CD4-positive, alpha-beta T cell treated with Interleukin-12 subunit alpha and Interleukin-12 subunit beta, for 1 hour (primary cell): ENCODE measurements around the gene MAP4K2.

Experiments used
- DNase-seq: peaks from one replicate; pipeline ENCODE4 v3.0.0-alpha.2; 2020

The MAP4K2 gene

DNA sequence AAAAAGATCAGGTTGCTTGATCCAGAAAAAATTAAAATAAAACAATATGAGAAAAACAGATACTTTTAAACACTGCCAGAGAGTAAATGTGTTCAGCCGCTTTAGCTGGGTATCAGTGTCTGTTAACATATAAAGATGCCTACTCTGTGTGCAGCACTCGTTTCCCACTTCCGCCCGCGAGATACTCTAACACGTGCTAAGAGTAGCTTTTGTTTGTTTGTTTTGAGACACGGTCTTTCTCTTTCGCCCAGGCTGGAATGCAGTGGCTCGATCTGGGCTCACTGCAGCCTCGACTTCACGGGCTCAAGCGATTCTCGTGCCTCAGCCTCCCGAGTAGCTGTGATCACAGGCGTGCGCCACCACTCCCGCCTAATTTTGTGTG, 7.9 kb upstream of the MAP4K2 start:
- peak; percentile 58 for DNase-seq

DNA sequence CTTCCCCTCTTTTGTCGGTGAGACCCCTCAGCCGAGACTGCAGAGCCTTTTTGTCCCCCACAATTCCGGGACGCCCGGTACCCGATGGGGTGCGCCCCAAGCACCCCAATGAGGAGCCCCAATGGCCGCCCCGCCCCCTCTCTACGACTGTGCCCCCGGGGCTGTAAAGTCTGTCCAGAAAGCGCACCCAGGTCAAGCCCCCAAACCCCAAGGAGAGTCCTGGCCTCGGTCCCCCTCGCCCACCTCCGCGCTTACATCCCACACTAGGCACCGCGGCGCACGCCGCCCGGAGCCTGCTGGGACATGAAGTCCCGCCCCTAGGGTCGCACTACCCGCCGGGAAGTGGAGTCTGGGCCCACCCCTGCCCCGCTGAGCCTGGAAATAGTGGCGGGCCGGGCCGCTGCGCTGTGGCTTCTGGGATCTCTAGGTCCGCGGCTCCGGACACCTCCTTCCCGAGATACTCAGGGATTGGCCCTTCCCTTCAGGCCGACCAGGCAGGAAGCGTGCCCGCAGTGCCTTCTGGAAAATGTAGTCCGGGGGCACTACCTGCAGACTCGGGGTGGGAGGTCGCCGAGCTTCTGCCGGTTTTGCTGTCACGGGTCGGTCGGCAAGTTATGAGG, 7.4 kb upstream of the MAP4K2 start, which contains the start of gene MEN1:
Gene MEN1, minus strand, starts transcription at position 281 of the 620 bp plus-strand sequence. CDS start 442 bp downstream, outside the sequence.
- DNase-seq = peak; percentile 79

DNA sequence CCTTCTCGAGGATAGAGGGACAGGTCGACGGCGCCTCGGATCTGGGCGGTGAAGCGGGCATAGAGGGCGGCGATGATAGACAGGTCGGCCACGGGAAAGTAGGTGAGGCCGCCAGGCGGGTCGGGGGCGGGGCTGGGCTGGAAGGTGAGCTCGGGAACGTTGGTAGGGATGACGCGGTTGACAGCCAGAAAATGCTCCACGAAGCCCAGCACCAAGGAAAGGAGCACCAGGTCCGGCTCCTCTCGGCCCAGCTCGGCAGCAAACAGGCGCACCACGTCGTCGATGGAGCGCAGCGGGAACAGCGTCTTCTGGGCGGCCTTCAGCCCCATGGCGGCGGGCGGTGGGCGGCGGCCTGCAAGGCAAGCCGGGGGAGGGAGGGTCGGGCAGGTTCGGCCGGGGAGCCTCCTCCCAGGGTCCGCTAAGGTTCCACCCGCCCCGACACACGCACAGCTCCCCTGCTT, 6.8 kb upstream of the MAP4K2 start:
- DNase-seq = peak; percentile 20

DNA sequence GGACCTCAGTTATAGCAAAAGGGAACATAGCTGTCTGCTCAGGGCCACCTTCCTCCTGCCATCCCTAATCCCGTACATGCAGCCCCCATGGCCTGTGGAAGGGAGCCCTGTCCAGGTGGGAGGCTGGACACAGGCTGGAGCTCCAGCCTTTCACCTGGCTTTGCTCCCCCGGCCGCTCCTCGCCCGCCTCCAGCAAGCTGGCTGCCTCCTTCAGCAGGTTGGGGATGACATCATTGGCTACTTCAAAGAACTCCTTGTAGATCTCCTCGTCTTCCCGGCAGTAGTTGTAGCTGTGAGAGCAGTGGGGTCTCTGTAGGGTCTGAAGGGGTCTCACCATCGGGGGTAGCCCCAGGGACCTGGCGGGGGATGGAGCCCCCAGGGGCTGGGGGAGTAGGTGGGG, 2.5 kb upstream of the MAP4K2 start:
- no peak for DNase-seq

DNA sequence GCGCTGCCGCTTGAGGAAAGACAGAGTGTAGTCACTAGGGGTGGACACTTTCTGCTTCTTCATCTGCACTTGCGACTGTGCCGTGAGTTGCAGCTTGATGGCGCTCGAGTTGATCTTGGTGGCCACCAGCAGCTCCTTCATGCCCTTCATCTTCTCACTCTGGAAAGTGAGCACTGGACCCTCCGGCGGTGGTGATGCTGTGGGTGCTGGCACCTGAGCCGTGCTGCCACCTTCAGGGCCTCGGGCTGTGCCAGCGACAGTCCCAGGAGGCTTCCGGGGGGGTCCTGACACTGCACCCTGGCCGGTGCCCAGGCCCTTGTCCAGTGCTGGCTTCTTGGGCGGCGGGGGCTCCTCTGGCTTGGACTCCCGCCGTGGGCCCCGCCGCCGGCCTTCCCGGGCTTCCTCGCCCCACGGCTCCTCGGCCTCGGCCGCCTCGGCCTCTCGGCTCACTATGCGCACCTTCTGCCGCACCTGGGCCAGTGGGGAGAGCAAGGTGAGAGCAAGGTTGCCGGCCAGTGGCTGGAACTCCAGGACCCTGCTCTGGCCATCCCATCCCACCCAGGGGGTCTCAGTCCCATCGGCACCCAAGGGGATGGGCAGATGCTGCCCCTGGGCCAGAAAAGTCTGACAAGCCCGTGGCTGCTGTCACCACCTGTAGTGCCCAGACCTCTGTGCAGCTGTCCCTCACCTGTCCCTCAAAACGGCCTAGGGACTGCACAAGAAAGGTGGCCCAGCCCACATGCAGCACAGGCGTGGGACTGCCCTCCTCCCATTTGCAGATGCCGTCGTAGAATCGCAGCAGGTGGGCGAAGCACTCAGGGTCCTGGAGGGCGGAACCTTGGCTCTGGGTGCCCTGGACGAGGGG, 1.6 kb upstream of the MAP4K2 start:
- DNase-seq = no peak

DNA sequence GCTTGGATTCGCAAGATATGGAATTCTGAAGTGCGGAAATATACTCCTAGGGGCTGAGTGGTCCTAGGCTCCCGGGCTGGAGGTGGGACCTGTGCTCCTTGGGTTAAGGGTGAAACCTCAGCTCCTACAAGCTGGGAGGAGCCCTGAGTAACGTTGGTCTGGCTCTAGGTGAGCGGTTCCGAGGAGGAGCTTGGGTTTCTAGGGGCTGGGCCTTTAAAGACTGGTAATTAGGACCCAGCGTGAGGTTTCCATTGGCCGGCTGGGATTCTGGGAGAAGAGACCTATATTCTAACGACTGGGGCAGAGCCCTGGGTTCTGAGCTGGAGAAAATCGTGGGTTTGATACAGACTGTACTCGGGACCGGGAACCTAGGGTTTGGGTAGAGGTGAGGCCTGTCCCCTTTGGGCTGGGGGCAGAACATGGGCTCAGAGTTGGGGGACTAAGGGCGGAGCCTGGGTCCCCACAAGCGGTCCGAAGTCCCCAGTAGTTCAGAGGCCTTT, 882 bp upstream of the MAP4K2 start:
- DNase-seq = peak; percentile 21

DNA sequence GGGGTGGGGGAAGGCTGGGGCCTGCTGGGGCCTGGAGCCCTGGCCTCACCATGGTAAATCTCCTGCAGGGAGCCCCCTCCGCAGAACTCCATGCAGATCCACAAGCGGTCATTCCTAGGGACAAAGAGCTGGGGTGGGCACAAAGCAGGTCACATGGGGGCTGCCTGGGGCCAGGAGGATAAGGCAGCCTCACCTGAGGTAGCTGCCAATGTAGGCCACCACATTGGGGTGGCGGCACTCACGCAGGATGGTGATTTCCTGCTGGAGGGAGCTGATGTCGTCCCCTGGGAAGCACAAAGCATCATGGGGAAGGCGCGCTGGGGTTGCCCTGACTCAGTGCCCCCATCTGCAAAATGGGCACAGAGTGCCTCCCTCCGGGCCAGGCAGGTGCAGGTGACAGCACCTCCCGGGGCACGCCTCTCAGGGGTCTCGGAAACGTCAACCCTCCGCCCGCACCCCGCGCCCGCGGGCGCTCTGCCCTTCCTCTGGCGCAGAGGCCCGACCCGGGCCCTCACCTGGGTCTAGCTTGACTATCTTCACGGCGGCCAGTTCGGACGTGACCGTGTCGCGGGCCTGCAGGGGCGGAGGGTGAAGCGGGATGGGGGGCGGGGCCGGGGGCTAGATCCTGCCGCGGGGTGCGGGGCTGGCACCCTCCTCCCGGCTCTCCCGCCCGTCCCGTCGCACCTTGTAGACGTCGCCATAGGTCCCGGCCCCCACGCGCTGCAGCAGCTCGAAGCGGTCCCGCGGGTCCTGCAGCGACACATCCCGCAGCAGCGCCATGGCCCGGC, 450 bp downstream of the MAP4K2 start:
- DNase-seq = peak; percentile 49

DNA sequence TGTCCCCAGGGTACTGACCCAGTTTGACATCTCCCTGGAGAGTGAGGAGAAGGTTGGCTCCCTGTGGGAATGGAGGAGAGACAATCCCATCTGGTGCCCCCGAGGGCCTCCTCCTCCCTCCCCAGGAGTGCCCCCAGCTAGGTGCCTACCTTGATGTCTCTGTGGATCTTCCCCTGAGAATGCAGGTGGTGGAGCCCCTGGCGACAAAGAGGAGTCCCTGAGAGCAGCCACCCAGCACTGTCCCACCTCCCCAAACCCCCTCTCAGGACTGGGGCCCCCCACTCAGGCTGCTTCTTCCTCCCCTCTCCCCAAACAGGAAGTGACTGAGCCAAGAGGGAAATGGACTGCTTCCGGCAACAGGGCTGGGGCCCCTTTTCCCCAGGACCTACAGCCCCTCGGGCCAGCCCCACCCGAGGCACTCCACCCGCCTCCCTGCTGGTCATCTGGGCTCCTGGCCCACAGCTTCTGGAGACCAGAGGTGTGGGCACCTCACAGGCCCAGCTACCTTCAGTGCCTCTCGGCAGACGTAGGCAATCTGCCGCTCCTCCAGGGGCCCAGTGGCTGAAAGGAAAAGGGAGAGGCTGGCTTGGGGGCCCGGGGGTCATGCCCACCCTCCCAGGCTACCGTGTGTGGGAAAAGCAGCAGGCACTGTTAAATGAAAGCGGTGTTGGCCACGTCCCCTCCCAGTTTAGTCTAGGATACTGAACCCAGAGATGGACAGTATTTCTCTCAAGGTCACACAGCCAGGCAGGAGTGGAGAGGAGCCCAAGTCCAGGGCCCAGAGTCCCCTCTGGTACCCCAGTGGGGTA, 1.2 kb downstream of the MAP4K2 start:
- no peak for DNase-seq

DNA sequence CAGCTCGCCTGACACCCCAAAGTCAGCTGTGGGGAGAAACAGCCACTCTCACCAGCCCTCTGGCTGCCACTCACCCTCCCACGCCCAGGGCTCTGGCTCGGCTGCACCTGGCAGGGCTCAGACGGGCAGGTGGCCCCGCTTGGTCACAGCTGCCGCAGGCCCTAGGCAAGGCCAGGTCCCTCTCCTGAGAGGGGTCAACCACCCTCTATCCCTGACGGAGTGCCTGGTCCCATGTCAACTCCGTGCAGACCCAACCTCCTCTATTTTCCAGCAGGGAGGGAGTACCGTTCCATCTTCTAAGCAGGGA, 1.9 kb downstream of the MAP4K2 start:
- DNase-seq = no peak

DNA sequence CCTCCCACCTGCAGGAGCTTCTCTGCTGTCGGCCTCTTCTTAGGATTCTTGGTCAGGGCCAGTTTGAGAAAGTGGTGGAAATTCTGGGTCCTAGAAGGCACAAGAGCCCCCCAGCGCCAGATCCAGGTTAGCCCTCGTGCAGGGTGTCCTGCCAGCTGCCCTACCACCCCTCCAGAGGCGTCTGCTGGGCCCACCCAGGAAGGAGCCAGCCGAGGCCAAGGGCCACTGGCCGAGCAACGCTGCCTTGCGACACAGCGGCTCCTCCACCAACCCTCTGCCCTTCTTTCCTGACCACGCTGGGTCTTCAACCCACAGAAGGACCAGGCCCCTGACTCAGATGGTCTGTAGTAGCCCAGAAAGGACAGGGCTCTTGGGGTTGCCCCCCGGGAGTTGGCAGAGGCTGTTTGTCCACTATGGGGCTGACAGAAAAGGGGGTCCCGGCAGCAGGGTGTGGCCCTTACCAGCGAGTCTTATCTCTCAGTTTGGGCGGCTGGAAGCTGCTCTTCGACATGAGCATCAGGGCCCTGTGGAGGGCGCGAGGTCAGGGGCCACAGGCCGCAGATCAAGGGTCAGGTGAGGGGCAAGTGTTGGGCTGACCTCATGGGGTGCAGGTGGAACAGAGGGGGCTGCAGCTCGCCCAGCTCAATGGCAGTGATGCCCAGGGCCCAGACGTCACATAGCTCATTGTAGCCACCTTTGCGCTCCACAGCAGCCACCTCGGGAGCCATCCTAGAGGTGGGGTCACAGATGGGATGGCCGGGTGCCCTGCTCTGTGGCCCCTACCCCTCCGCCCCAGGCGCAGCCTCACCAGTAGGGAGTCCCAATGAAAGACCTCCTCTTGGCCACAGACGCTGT, 2.5 kb downstream of the MAP4K2 start:
- no peak for DNase-seq

DNA sequence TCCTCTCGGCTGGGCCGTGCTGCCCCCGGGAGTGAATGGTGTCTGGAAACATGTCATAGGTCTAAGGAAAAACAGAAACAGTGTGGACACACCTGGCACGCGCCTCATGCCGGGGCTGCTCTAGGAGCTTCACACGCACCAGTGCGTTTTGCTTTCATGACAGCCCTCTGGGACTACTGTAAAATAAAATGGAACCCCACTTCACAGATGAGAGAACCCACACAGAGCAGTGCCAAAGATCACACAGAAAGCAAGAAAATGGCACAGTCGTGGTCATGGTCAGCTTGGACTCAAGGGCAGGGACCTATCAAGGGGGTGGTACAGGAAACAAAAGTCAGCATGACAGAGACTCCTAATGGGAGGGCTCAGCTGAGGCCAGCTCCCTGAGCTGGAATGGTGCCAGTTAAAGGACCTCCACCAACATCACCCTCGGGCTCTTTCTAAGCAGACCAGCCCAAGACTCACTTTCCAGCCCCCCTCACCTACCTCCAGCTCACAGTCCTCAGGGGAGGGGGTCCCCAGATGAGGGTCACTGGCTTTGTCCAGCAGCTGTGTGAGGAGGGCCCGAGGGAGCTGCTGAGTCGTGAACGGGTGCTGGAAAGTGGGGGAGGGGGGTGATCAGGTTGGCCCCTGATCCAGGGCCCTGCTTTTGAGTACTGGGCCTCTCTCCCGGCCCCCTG, 3.3 kb downstream of the MAP4K2 start:
- DNase-seq = no peak

DNA sequence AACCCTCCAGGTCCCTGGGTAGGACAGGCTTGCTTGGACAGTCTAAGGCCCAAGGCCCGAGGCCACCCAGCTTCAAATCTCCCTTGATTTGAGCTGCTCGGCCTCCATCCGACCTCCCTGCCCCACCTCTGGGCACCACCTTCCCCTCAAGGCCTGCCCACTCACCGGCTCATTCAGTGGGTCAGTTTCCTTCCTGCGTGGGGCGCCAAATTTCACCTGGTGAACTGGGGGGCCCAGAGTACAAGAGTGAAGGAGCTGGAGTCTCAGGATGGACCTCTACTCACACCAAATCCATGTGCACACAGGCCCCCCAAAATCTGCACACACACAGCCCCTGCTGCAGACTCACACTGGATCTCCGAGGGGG, 3.8 kb downstream of the MAP4K2 start:
- no peak for DNase-seq

DNA sequence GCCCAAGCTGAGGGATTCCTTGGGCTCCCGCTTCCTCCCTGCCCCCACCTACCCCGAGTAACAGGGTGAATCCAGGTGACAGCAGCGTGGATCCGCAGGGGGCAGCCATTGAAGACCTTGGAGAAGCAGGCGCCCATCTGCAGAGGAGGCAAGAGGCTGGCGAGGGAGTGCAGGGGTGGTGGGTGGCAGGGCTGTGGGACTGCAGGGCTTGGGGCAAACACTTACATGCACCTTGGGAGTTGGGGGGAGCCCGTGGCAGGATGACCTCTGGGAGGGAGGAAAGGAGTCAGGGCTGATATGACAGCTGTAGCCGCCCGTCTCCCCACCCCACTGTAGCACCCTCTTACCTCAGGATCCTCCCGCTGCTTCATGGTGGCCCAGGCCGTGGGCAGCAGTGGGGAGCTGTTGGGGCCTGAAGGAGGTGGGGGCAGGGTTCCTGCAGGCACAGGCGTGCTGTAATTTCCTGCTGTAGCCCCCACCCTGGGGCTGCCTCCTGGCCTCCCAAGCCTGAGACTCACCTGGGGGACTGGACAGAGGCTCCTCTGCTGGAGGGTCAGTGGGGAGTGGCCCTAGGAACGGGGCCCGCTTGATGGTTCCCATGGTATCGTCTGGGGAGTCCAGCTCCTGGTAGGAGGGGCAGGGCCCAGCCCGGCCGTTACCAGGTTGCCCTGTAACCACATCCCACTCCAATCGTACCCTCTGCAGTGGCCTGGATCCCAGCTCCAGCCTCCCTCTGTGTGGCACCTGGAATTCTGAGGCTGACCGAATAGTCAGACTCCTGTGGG, 6.1 kb downstream of the MAP4K2 start:
- no peak for DNase-seq

DNA sequence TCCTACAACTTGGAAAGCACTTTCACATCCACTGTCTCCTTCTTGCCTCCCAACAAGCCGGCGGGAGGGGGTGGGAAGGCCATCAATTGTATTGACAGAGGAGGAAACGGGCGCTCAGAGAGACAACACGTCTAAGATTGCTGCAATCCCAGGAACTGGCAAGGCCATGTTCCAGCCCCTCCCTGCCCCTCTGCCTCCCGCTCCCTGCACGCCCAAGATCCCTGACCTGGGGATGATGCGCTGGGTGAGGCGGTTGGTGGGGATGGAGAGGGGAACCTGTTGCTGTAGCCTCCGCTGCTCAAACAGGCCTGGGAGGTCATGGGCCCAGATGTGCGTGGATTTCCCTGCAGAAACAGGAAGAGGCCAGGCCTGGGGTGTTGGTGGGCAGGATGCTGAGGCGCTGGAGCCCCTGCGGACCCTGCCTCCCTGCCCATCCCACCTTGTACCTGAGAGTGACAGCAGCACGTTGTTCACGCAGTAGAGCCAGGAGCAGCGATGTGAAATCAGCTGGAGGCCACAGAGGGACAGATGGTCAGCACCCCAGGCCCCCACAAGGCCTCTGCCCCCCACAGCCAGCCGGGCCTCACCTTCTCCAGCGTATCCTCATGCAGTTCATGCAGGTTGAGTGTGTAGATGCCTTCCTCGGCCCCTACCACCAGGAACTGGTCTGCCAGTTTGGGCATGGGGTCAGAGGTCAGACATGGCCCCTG, 6.8 kb downstream of the MAP4K2 start:
- DNase-seq = no peak

DNA sequence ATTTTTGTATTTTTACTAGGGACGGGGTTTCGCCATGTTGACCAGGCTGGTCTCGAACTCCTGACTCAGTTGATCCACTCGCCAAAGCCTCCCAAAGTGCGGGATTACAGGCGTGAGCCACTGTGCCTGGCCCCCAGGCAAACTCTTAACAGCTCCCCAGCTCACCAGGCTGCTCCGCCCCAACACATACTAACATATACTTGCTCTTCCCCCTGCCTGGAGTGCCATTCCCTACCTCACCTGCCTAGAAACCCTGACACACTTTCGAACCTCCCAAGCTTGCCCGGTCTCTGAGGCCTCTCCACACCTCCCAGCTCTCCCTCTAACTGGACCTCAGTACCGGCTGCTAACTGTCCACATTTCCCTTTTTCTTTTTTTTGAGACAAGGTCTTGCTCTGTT, 8.5 kb downstream of the MAP4K2 start:
- no peak for DNase-seq

DNA sequence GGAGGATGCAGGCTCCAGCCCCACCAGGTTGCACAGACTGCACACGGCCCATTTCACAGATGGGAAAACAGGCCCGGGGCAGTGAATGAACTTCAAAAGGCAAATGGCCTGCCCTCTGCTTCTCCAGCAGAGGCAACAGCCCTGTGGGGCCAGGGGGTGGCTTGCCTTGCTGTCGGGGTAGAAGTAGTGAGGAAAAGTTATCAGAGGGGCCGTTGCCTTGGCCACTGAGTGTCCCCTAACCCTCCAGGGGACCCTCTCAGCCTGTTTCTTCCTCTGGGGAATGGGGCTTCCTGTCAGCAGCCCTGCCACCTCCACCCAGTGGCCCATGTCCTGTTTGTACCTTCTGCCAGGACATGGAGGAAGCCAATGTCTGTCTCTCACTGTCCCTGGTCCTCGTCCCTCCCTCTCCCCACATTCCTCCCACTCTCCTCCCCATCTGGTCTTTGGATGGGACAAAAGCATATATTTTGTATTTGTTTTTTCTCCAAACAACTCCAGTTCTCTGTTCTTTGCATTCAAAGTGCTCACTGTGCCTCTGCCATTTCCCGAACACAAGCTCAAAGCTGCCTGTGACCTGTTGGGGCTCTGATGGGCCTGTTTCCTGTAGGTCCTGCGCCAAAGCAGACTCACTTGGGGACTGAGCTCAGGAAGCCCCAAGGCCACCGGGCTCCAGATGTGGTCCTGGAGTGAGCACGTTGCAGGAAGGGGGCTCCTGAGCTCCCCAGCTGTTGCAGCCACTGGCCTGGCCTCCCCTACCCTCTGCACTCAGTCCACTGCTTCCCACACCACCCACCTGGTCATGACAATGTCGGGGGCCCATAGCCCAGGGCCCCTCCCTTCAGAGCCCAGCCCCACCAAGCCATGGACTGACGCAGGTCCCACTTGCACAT, 9.5 kb downstream of the MAP4K2 start:
- DNase-seq = no peak

DNA sequence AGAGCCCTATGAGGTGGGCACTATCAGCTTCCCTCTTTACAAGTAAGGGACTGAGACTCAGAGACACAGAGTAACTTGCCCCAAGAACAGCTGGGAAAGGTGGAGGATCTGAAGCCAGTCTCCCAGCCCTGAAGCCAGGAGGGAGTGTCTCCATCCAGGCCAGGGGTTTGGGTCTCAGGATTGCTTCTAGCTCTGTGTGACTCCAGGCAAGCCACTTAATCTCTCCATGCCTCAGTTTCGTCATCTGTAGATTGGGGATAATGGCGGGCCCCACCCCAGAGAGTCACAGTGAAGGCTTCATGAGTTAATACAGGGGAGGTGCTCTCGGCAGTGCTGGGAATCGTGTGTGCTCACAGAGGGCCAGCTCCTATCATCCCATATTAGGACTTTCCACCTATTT, 10.5 kb downstream of the MAP4K2 start:
- DNase-seq = no peak

DNA sequence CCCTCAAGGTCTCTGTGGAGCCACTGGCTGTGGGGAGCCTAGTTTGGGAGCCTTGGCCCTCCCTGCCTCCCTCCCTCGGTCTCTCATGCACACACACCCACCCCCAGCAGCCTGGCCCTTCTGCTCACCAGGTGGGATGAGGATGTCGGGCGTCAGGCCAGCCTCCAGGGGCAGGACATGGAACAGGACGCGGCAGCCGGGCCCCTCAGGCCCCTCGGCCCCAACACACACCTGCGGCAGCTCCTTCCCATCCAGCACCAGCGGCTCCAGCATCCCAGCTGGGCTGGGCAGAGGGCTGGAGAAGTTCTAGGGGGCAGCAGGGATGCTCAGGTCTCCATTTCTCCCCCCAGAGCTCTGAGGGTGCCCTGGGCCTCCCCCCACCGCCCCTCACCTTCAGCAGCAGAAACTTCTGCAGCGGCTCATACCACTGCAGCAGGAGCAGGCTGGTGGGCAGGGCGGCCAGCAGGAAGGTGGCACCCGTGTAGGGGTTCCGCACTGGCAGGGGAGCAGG, 11.2 kb downstream of the MAP4K2 start:
- no peak for DNase-seq
